GM12878 (cell line): ENCODE data around the gene WDFY4. TPM values are rescaled to one million over a fixed set of nuclear protein-coding genes. Genes with fewer than 3 reads are reported as not detected.

Source experiments
- ASH2L ChIP-seq: fragments of 300-600, 200-600 bp; sonication (generic); IDR thresholded peaks from 2 replicates; pipeline ENCODE4 v1.6.1; 2017; ENCODE audit warnings: low read depth, mild to moderate bottlenecking, borderline replicate concordance
- ATF7 ChIP-seq: fragments of 450-650 bp; IDR thresholded peaks from 2 replicates; pipeline ENCODE4 v1.6.1; 2016; ENCODE audit warnings: low read depth, mild to moderate bottlenecking
- EED ChIP-seq: sonication (generic); IDR thresholded peaks from 2 replicates; pipeline ENCODE4 v1.6.1; 2016; ENCODE audit warnings: antibody characterized with exemption, low read depth
- EGR1 ChIP-seq, 2 experiments: IDR thresholded peaks; 1 replicate in 1 of 2; 2 replicates in 1 of 2; pipeline ENCODE4 v1.6.1; 2011 to 2012; ENCODE audit warnings: low read depth in 2 of 2, low read length in 2 of 2, borderline replicate concordance in 1 of 2, mild to moderate bottlenecking in 1 of 2, moderate library complexity in 1 of 2
- EP300 ChIP-seq, 2 experiments: fragments of 150-350 bp in 1 of 2; IDR thresholded peaks; 2 replicates each; pipeline ENCODE4 v1.6.1; 2011 to 2012; ENCODE audit warnings: low read depth in 2 of 2, low read length in 2 of 2, borderline replicate concordance in 1 of 2, improper control_type of control experiment in 1 of 2, inconsistent platforms in 1 of 2; ENCODE audit not compliant: control insufficient read depth in 1 of 2
- EZH2 ChIP-seq: IDR thresholded peaks from 2 replicates; pipeline ENCODE4 v1.6.1; 2012; ENCODE audit warnings: low read depth, mild to moderate bottlenecking, control low read depth, inconsistent platforms, low read length, borderline replicate concordance; ENCODE audit not compliant: control insufficient read depth
- FOXK2 ChIP-seq: fragments of 450-650 bp; IDR thresholded peaks from 2 replicates; pipeline ENCODE4 v1.6.1; 2017; ENCODE audit warnings: mild to moderate bottlenecking, moderate library complexity
- IKZF1 ChIP-seq: fragments of 450-650 bp; conservative IDR thresholded peaks from 2 replicates; pipeline ENCODE4 v1.6.1; 2017; ENCODE audit warnings: antibody characterized with exemption, mild to moderate bottlenecking
- IKZF2 ChIP-seq, 2 experiments: fragments of 450-650 bp; IDR thresholded peaks; 2 replicates each; pipeline ENCODE4 v1.6.1; 2017; ENCODE audit warnings: mild to moderate bottlenecking in 2 of 2, moderate library complexity in 2 of 2
- KAT2A ChIP-seq: conservative IDR thresholded peaks from 2 replicates; pipeline ENCODE4 v1.6.1; 2011; ENCODE audit warnings: low read depth, low read length; ENCODE audit not compliant: control insufficient read depth
- KLF5 ChIP-seq: fragments of 450-650 bp; IDR thresholded peaks from 2 replicates; pipeline ENCODE4 v1.6.1; 2014; ENCODE audit warnings: mild to moderate bottlenecking; ENCODE audit not compliant: partially characterized antibody
- LARP7 ChIP-seq: fragments of 450-650 bp; IDR thresholded peaks from 2 replicates; pipeline ENCODE4 v1.6.1; 2017; ENCODE audit warnings: mild to moderate bottlenecking
- MTA2 ChIP-seq: fragments of 450-650 bp; IDR thresholded peaks from 2 replicates; pipeline ENCODE4 v1.6.1; 2016; ENCODE audit warnings: low read depth, mild to moderate bottlenecking, moderate library complexity
- MTA3 ChIP-seq: IDR thresholded peaks from 2 replicates; pipeline ENCODE4 v1.6.1; 2012; ENCODE audit warnings: low read length, inconsistent platforms, borderline replicate concordance
- NBN ChIP-seq: fragments of 450-650 bp; IDR thresholded peaks from 2 replicates; pipeline ENCODE4 v1.6.1; 2016
- NFYB ChIP-seq: IDR thresholded peaks from 2 replicates; pipeline ENCODE4 v1.6.1; 2011; ENCODE audit warnings: low read depth, mild to moderate bottlenecking, low read length, improper control_type of control experiment, moderate library complexity; ENCODE audit not compliant: insufficient read depth
- POLR2AphosphoS5 ChIP-seq: IDR thresholded peaks from 2 replicates; pipeline ENCODE4 v1.6.1; 2011; ENCODE audit warnings: mild to moderate bottlenecking, low read length, inconsistent platforms
- RAD51 ChIP-seq: fragments of 450-650 bp; IDR thresholded peaks from 2 replicates; pipeline ENCODE4 v1.6.1; 2016; ENCODE audit warnings: moderate library complexity, mild to moderate bottlenecking, inconsistent platforms
- RUNX3 ChIP-seq: IDR thresholded peaks from 2 replicates; pipeline ENCODE4 v1.6.1; 2012; ENCODE audit warnings: low read length, inconsistent platforms
- SP1 ChIP-seq: IDR thresholded peaks from one replicate; pipeline ENCODE4 v1.6.1; 2011; ENCODE audit warnings: low read depth, low read length
- SRF ChIP-seq, 2 experiments: IDR thresholded peaks; 2 replicates each; pipeline ENCODE4 v1.6.1; 2011; ENCODE audit warnings: low read depth in 2 of 2, low read length in 2 of 2, mild to moderate bottlenecking in 1 of 2, moderate library complexity in 1 of 2
- TCF7 ChIP-seq: IDR thresholded peaks from 2 replicates; pipeline ENCODE4 v1.6.1; 2014; ENCODE audit warnings: antibody characterized with exemption, borderline replicate concordance
- YY1 ChIP-seq: IDR thresholded peaks from 2 replicates; pipeline ENCODE4 v1.6.1; 2011; ENCODE audit warnings: low read depth, mild to moderate bottlenecking, low read length
- ZBED1 ChIP-seq: IDR thresholded peaks from 2 replicates; pipeline ENCODE4 v1.6.1; 2016; ENCODE audit warnings: borderline replicate concordance
- ZNF384 ChIP-seq: IDR thresholded peaks from 2 replicates; pipeline ENCODE4 v1.6.1; 2012; ENCODE audit warnings: low read depth, mild to moderate bottlenecking, low read length, improper control_type of control experiment, borderline replicate concordance
- ZNF622 ChIP-seq: fragments of 450-650 bp; IDR thresholded peaks from 2 replicates; pipeline ENCODE4 v1.6.1; 2017; ENCODE audit warnings: mild to moderate bottlenecking, inconsistent platforms
- polyA plus RNA-seq, 11 experiments: library from polyadenylated mRNA; depleted of rRNA in 4 of 11; unstranded in 6 of 11; stranded (reverse) in 5 of 11; fragments of >200 nt; fragmentation: Nextera tagmentation in 4 of 11; fragmentation: Illumina TruSeq in 1 of 11; extraction: Ambion mirVana in 4 of 11; extraction: Trizol in 1 of 11; gene quantifications; 1 replicate in 1 of 11; 2 replicates in 10 of 11; pipeline versions ENCODE4 v1.2.1 to v1.2.3, GENCODE V29; 2011 to 2016; ENCODE audit warnings: inconsistent platforms in 2 of 11, missing spikeins in 2 of 11, low read depth in 1 of 11
- total RNA-seq, 4 experiments: library from RNA; depleted of rRNA in 3 of 4; stranded (reverse); fragments of >200 nt in 3 of 4; fragmentation: Illumina TruSeq in 1 of 4; extraction: Trizol in 1 of 4; gene quantifications; 2 replicates each; pipeline versions ENCODE4 v1.2.1 to v1.2.3, GENCODE V29; 2013 to 2021
- TF ChIP-seq, protein P1 (sequence below): fragments of 450-650 bp; IDR thresholded peaks from 2 replicates; pipeline ENCODE4 v1.6.1; 2017; ENCODE audit warnings: mild to moderate bottlenecking, moderate library complexity
- TF ChIP-seq, protein P2 (sequence below): fragments of 450-650 bp; IDR thresholded peaks from 2 replicates; pipeline ENCODE4 v1.6.1; 2017; ENCODE audit warnings: antibody characterized with exemption, mild to moderate bottlenecking, moderate library complexity

The WDFY4 gene
- total and polyA plus RNA-seq, 10 of the 15 experiments (the other 5 are each of a cell fraction or from before 2014, with no cell fraction given) = 13.5 to 132 (median 47.3) TPM

DNA sequence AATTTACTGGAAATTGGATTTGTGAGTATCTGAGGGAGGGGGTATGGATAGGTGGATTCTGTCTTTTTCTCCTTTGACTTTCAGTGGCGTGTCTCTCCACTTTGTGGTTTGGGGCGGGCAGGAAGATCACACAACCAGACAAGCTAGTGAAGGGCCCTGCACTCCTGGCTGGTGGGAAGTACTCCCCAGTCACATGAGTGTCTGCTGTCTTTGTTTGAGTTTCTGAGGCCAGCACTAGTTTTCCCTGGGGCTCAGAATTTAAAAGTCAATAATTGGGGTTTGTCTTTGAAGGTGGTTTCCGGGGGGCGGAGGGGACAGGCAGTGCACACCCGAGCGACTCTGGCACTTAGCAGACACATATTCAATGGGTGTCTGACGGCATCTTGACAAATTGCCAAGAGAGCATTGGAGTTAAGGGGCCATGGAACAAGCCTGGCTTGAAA, 120.1 kb downstream of the WDFY4 start (continued):
- TF ChIP-seq IKZF1 = peak; percentile 78
- TF ChIP-seq RAD51 = peak; percentile 78
- TF ChIP-seq, protein P1, sequence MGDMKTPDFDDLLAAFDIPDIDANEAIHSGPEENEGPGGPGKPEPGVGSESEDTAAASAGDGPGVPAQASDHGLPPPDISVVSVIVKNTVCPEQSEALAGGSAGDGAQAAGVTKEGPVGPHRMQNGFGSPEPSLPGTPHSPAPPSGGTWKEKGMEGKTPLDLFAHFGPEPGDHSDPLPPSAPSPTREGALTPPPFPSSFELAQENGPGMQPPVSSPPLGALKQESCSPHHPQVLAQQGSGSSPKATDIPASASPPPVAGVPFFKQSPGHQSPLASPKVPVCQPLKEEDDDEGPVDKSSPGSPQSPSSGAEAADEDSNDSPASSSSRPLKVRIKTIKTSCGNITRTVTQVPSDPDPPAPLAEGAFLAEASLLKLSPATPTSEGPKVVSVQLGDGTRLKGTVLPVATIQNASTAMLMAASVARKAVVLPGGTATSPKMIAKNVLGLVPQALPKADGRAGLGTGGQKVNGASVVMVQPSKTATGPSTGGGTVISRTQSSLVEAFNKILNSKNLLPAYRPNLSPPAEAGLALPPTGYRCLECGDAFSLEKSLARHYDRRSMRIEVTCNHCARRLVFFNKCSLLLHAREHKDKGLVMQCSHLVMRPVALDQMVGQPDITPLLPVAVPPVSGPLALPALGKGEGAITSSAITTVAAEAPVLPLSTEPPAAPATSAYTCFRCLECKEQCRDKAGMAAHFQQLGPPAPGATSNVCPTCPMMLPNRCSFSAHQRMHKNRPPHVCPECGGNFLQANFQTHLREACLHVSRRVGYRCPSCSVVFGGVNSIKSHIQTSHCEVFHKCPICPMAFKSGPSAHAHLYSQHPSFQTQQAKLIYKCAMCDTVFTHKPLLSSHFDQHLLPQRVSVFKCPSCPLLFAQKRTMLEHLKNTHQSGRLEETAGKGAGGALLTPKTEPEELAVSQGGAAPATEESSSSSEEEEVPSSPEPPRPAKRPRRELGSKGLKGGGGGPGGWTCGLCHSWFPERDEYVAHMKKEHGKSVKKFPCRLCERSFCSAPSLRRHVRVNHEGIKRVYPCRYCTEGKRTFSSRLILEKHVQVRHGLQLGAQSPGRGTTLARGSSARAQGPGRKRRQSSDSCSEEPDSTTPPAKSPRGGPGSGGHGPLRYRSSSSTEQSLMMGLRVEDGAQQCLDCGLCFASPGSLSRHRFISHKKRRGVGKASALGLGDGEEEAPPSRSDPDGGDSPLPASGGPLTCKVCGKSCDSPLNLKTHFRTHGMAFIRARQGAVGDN = peak; percentile 86
- TF ChIP-seq YY1 = no peak
- TF ChIP-seq, protein P2, sequence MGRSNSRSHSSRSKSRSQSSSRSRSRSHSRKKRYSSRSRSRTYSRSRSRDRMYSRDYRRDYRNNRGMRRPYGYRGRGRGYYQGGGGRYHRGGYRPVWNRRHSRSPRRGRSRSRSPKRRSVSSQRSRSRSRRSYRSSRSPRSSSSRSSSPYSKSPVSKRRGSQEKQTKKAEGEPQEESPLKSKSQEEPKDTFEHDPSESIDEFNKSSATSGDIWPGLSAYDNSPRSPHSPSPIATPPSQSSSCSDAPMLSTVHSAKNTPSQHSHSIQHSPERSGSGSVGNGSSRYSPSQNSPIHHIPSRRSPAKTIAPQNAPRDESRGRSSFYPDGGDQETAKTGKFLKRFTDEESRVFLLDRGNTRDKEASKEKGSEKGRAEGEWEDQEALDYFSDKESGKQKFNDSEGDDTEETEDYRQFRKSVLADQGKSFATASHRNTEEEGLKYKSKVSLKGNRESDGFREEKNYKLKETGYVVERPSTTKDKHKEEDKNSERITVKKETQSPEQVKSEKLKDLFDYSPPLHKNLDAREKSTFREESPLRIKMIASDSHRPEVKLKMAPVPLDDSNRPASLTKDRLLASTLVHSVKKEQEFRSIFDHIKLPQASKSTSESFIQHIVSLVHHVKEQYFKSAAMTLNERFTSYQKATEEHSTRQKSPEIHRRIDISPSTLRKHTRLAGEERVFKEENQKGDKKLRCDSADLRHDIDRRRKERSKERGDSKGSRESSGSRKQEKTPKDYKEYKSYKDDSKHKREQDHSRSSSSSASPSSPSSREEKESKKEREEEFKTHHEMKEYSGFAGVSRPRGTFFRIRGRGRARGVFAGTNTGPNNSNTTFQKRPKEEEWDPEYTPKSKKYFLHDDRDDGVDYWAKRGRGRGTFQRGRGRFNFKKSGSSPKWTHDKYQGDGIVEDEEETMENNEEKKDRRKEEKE = no peak
- TF ChIP-seq ZNF622 = no peak
- no peak for TF ChIP-seq ZBED1
- no peak for TF ChIP-seq EGR1 (IDR thresholded peaks at IDR 0.05; ENCODE audit: borderline replicate concordance in 1 of 2, low read depth in 2 of 2, low read length in 2 of 2)
- peak; percentile 67 for TF ChIP-seq RUNX3
- TF ChIP-seq EED = no peak
- TF ChIP-seq ASH2L = no peak
- TF ChIP-seq POLR2AphosphoS5 = no peak
- no peak; the same call in none of the 2 replicates for TF ChIP-seq NBN
- peak; percentile 71 for TF ChIP-seq ATF7
- no peak for TF ChIP-seq SP1
- no peak for TF ChIP-seq MTA3
- TF ChIP-seq KLF5 = no peak
- no peak for TF ChIP-seq NFYB
- peak; percentile 89 for TF ChIP-seq MTA2
- TF ChIP-seq LARP7 = no peak
- no peak for TF ChIP-seq FOXK2
- TF ChIP-seq SRF (IDR thresholded peaks at IDR 0.05; ENCODE audit: low read depth in 2 of 2, low read length in 2 of 2) = no peak
- no peak for TF ChIP-seq EZH2
- peak; percentile 90 for TF ChIP-seq IKZF2 (IDR thresholded peaks at IDR 0.05)
- no peak for TF ChIP-seq TCF7
- no peak for TF ChIP-seq KAT2A
- peak in 1 of 2 experiments; percentile 66; a peak in 2 of 4 replicates for TF ChIP-seq EP300 (IDR thresholded peaks at IDR 0.05; ENCODE audit: borderline replicate concordance in 1 of 2, control insufficient read depth in 1 of 2, low read depth in 2 of 2, low read length in 2 of 2)
- no peak for TF ChIP-seq ZNF384
